GM21381 (cell line): ENCODE measurements around the gene TRMT44.

Experiments used
- ATAC-seq: cut with Tn5 transposase; IDR thresholded peaks from one replicate; pipeline ENCODE4 v1.9.1; 2021; ENCODE audit warnings: mild to moderate bottlenecking, moderate library complexity; ENCODE audit not compliant: unreplicated experiment

Gene TRMT44

DNA sequence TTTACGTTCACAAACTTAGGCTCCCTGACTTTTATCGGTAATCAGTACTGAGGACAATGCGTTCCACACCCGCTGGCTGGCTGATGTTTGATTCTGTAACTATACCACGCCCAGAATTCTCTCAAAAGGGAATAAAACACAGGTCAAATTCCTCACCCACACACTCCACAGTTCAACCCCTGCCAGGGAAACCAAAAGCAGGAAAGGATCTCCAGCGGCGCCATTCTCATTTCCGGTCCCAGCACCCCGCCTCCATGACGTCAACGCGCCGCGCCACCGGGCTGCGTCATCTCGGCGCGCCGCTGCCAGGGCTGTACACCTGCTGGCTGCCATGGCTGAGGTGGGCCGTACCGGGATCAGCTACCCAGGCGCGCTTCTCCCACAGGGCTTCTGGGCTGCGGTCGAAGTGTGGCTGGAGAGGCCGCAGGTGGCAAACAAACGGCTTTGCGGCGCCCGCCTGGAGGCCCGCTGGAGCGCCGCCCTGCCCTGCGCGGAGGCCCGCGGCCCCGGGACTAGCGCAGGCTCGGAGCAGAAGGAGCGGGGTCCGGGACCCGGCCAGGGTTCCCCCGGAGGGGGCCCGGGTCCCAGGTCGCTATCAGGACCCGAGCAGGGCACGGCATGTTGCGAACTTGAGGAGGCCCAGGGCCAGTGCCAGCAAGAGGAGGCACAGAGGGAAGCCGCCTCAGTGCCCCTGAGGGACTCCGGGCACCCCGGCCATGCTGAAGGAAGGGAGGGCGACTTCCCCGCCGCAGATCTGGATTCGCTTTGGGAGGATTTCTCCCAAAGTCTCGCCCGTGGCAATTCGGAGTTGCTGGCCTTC lies at the start of gene TRMT44, which contains the start of gene ACOX3:
Gene TRMT44 (plus strand): TSS at position 286 of the 820 bp plus-strand sequence. CDS start 46 bp downstream, at position 332.
Gene ACOX3 (minus strand): TSS at position 232 of the 820 bp plus-strand sequence. CDS start 24,202 bp downstream, outside the sequence.
- ATAC-seq, result peak; percentile 87

DNA sequence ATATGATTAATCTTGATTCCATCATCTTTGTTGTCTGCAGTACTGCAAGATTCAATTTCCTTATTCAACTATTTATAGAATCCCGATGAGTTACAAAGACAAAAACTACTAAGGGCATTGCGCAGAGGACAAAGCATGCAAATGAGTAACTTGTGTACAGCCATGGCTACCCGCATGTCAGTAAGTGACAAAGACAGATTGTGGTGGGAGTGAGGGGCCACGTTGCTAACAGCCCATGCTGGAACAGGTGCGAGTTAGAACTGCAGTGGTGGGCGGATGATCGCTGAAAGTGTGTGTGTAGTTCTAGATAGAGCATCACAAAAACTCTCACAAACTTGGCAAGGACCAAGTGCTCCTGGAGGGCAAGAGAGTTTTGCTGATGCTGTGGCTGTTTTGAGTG lies 49.5 kb upstream of the TRMT44 start:
- no peak for ATAC-seq

DNA sequence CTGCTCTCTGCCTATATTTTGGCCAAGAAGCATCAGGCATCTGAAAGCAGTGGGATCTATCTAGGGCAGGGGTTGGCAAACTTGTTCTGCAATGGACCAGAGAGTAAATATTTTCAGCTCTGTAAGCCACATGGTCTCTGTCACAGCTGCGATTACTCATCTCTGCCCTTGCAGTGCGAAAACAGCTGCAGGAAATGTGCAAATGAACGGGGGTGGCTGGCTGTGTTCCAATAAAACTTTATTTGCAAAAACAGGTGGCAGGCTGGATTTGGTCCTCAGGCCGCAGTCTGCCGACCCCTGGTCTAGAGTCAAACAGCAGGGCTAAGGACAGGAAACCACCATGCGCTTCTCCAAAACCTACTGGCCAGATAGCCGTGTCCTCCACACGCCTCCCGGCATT lies 48.6 kb upstream of the TRMT44 start:
- peak; percentile 87 for ATAC-seq

GRCh38 chr4:8392591-8393190 lies 47.9 kb upstream of the TRMT44 start:
- ATAC-seq, result no peak

DNA sequence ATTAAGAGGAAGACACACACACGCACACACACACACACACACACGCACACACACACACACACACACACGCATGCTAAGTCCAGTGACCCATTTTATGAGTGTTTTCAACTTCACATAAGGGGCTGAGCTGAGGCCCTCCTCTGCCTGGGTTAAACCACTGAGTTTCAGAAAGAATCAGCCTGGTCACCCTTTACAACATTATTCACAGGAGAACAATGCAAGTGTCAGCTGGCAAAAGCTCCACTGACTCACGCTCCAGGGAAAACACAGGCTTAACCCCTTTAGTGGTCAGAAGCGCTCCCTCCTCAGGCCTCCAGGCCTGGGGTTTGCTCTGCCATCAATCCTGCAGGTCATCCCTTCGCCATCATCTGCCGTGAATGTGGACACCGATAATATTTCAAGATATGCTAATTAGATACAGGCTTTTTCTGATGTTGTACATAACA lies 47.0 kb upstream of the TRMT44 start:
- ATAC-seq, result no peak

- ATAC-seq, result no peak
Observed at GRCh38 chr4:8394061-8394519, 46.5 kb upstream of the TRMT44 start.

DNA sequence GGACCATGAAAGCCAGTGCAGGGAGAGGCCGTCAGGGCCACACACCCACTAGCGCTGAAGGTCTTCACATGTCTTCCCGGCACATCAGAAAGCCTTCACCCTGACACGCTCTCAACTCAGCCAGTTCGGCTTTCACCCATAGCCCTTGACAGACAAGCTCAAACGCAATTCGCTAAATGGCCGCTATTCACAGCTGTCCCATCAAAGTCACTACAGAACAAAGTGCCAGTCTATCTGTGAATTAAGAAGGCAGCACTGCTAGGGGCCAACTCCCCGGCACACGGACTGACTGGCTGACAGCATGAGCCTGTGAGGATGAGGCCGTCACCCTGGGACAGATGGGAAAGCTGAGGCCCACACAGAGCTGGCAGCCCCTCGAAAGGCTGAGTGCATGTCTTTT lies 45.8 kb upstream of the TRMT44 start:
- ATAC-seq, result no peak

- no peak for ATAC-seq
Observed at GRCh38 chr4:8395504-8396296, 44.9 kb upstream of the TRMT44 start.

DNA sequence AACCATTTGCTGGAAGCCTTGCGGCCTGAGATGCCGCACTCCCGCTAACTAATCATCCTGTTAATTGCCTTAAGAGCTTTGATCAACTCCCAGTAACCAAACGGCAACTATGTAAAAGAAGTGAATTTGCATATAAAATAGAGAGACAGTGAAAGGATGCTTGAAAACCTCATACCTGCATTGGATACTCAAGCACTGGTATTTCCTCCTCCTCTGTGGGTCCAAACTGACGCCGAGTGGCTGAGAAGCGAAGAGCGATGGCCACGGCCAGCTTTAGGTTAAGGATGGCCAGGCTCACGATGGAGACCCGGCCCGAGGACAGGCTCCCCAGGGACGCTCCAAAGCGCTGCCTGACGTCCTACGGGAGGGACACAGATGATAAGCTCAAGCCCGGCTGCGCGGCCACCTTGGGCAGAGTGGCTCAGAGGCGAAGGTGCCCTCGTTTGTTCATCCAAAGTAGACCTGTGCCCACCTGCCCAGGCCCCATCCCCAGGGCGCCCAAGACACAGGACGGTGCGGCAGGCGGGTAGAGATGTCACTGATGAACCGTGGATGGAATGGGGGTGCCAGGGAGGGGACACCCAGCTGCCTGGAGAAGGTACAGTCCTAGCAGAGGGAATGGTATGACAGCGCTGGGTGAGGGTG lies 43.7 kb upstream of the TRMT44 start:
- no peak for ATAC-seq

DNA sequence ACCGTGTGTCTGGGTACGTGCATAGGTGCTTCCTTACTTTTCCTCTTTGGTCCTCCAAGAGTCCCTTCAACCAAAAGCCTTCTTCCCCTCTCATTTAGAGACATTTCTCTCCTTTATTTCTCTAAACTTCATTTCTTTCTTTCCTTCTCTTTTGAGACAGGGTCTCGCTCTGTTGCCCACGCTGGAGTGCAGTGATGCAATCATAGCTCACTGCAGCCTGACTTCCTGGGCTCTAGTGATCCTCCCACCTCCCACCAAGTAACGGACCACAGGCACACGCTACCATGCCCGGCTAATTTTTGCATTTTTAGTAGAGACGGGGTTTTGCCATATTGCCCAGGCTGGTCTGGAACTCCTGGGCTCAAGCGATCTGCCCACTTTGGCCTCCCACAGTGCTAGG lies 42.2 kb upstream of the TRMT44 start:
- ATAC-seq, result no peak

- no peak for ATAC-seq
Observed at GRCh38 chr4:8399298-8399697, 41.3 kb upstream of the TRMT44 start.

DNA sequence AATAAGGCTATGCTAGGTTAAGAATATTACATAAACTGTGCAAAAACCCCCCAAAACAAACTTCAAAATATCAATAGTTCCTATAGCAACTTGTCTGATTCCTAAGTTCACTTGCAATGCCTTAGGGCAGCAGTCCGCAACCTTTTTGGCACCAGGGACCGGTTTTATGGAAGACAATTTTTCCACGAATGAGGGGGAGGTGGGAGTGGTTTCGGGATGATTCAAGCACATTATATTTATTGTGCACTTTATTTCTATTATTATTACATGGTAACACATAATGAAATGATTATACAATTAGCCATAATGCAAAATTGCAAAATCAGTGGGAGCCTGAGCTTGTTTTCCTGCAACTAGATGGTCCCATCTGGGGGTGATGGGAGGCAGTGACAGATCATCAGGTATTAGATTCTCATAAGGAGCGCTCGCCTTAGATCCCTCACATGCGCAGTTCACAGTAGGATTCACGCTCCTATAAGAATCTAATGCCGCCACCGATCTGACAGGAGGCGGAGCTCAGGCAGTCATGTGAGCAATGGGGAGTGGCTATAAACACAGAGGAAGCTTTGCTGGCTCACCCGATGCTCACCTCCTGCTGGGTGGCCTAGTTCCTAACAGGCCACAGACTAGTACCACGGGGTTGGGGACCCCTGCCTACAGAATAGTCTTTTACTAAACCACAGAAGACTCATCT lies 39.8 kb upstream of the TRMT44 start:
- ATAC-seq, result no peak

DNA sequence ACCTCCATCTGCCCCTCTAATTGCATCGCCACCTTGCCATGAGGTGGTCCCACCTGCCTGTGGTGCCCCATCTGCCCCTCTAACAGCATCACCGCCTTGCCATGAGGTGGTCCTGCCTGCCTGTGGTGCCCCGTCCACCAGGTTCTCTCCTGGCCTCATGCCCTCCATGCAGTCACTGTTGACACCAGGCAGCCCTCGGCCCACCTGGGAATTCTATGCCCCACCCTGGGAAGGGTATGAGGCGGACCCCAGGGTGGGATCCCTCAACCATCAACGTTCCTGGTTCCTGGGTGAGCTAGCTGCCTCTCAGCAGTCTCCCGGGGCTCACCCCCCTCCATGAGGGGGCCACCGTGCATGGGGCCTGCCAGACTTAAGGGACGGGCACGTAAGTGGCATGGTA lies 38.9 kb upstream of the TRMT44 start:
- no peak for ATAC-seq

- no peak for ATAC-seq
Observed at GRCh38 chr4:8402181-8402597, 38.4 kb upstream of the TRMT44 start.

GRCh38 chr4:8402640-8403039 lies 37.9 kb upstream of the TRMT44 start:
- ATAC-seq, result no peak

DNA sequence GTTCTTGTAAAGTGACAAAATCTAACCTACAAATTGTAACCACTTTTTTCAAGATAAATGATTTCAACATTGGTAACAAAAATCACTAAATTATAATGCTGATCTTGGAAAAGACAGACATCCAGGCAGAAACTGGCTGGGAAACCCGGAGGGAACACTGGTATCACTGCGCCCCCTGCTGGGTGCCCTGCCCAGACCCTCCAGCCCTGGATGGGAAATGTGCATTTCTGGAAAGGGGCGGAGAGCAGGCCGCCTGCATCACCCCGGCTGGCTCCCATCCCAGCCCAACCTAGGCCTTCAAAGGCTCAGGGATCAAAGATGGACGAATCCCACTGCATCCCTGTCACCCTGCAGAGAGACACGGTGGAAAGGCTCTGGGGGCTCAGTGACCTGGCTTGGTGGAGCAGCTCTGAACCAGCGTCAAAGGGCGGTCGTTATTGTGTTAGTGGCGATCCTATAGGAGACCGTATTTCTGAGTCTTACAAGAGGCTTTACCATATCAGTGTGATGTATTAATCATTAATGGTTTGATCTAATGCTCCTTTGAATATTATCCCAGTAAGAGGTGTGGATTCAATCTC lies 37.3 kb upstream of the TRMT44 start:
- no peak for ATAC-seq

GRCh38 chr4:8403976-8404375 lies 36.6 kb upstream of the TRMT44 start:
- no peak for ATAC-seq

DNA sequence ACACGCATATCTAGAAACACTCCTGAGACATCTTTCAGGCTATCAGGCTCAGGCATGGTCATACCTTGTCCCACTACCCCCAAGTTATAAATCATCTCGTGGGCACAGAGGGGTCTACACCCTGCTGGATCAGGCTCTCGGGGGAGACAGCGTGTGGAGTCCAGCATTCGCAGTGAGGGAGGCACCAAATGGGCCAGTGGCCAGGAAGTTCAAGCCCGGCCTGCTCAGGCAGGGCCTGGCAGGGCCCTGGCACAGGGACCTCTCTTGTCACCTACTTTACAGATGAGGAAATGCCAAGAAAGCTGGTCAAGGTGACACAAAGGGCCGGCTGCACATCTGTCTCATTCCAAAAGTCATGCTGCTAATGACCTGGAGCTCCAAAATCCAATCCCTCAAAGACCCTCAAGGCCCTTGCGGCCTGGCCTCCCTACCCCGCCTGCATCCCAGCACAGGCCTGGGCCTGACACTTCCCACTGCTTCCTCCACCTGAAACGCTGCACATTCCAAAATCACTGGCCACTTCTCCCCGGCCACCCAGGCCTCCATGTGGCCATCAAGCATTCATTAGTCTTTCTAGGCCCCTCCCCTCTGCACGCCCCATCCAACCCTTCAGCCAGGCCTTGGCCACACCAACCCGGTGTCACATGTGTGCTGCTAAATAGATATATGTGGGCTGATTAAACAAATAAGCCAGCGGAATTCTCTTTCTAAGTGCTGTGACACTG lies 35.6 kb upstream of the TRMT44 start:
- ATAC-seq, result no peak

- no peak for ATAC-seq
Observed at GRCh38 chr4:8405516-8405875, 35.1 kb upstream of the TRMT44 start.
